SU-DHL-6 (cell line): ENCODE results near the gene MLN.

ENCODE experiments used
- H2AFZ ChIP-seq: fragments of 200-600 bp; sonication (generic); 2 replicates; pipeline ENCODE4 v1.6.1; 2014; ENCODE audit warnings: low read depth, mild to moderate bottlenecking, moderate library complexity, mixed read lengths, antibody characterized with exemption, low read length; ENCODE audit not compliant: severe bottlenecking
- H3F3A ChIP-seq: fragments of 200-600 bp; shearing (Covaris generic); 2 replicates; pipeline ENCODE4 v1.6.0; 2016; ENCODE audit warnings: antibody characterized with exemption, mild to moderate bottlenecking; ENCODE audit not compliant: insufficient read depth
- H3K27ac ChIP-seq: fragments of 200-600 bp; sonication (generic); 2 replicates; pipeline ENCODE4 v1.5.1; 2016; ENCODE audit warnings: low read depth, mild to moderate bottlenecking, low read length, moderate library complexity, mixed read lengths
- H3K27me3 ChIP-seq: fragments of 200-600 bp; sonication (generic), shearing (Covaris generic); 2 replicates; pipeline ENCODE4 v1.6.0; 2014; ENCODE audit warnings: mild to moderate bottlenecking, low read length
- H3K36me3 ChIP-seq: fragments of 200-600 bp; sonication (generic); 2 replicates; pipeline ENCODE4 v1.6.1; 2014; ENCODE audit warnings: mild to moderate bottlenecking, low read length, mixed read lengths
- H3K4me2 ChIP-seq: fragments of 300-600, 200-600 bp; shearing (Covaris generic), sonication (generic); 2 replicates; pipeline ENCODE4 v1.6.0; 2014; ENCODE audit warnings: low read length, low read depth, mild to moderate bottlenecking; ENCODE audit not compliant: poor library complexity, severe bottlenecking
- H3K4me3 ChIP-seq: fragments of 200-600 bp; sonication (generic); 2 replicates; pipeline ENCODE4 v1.5.1; 2014; ENCODE audit warnings: antibody characterized with exemption, low read length, mild to moderate bottlenecking, mixed read lengths; ENCODE audit not compliant: insufficient read depth, poor library complexity, severe bottlenecking
- H3K79me2 ChIP-seq: fragments of 200-600 bp; sonication (generic); 2 replicates; pipeline ENCODE4 v1.6.1; 2014; ENCODE audit warnings: mild to moderate bottlenecking, low read length, moderate library complexity; ENCODE audit not compliant: insufficient read depth
- H3K9ac ChIP-seq: fragments of 200-600 bp; sonication (generic); 2 replicates; pipeline ENCODE4 v1.7.0; 2014; ENCODE audit warnings: mild to moderate bottlenecking, low read length
- H3K9me2 ChIP-seq: fragments of 200-600 bp; sonication (generic); replicated peaks from 2 replicates; pipeline ENCODE4 v1.6.1; 2014; ENCODE audit warnings: low read length; ENCODE audit not compliant: insufficient read depth
- H3K9me3 ChIP-seq: fragments of 200-600 bp; sonication (generic); 2 replicates; pipeline ENCODE4 v1.6.1; 2014; ENCODE audit warnings: low read length, mixed read lengths; ENCODE audit not compliant: insufficient read depth
- H4K20me1 ChIP-seq: fragments of 200-600 bp; sonication (generic); 2 replicates; pipeline ENCODE4 v1.6.1; 2014; ENCODE audit warnings: low read depth, mild to moderate bottlenecking, antibody characterized with exemption, low read length, moderate library complexity, mixed read lengths
- CTCF ChIP-seq: fragments of 200-600 bp; sonication (generic); IDR thresholded peaks from one replicate; pipeline ENCODE4 v1.5.1; 2017; ENCODE audit warnings: antibody characterized with exemption, mild to moderate bottlenecking, low read length, moderate library complexity; ENCODE audit not compliant: insufficient read depth, poor library complexity, severe bottlenecking
- EZH2phosphoT487 ChIP-seq: fragments of 200-600 bp; sonication (generic), shearing (Covaris generic); conservative IDR thresholded peaks from 2 replicates; pipeline ENCODE4 v1.6.1; 2018; ENCODE audit warnings: mild to moderate bottlenecking, antibody characterized with exemption, low read length, moderate library complexity, mixed read lengths

The MLN gene

GRCh38 chr6:33830635-33831240 is 26.9 kb upstream of the MLN start:
- no peaks in the 10 kb centered on the region for H4K20me1 ChIP-seq
- H3K9ac ChIP-seq = no peak overlapping the region
- no peak overlapping the region for H3K4me2 ChIP-seq
- no peak overlapping the region for H3K27ac ChIP-seq
- no peaks in the 10 kb centered on the region for H3K9me3 ChIP-seq
- no peak overlapping the region for H2AFZ ChIP-seq
- H3K4me3 ChIP-seq = no peak overlapping the region
- H3F3A ChIP-seq = no peaks in the 10 kb centered on the region
- TF ChIP-seq CTCF (no peak), EZH2phosphoT487 (no peak)
- H3K27me3 ChIP-seq = no peaks in the 10 kb centered on the region
- no peaks in the 10 kb centered on the region for H3K9me2 ChIP-seq
- H3K79me2 ChIP-seq = no peaks in the 10 kb centered on the region
- no peaks in the 10 kb centered on the region for H3K36me3 ChIP-seq

- TF ChIP-seq CTCF (no peak), EZH2phosphoT487 (no peak)
- Histone ChIP-seq H3K27me3 (no peaks in the 10 kb centered on the region), H3K4me3 (no peak overlapping the region), H3K9me2 (no peaks in the 10 kb centered on the region), H4K20me1 (no peaks in the 10 kb centered on the region), H3F3A (no peaks in the 10 kb centered on the region), H3K4me2 (no peak overlapping the region), H3K79me2 (no peaks in the 10 kb centered on the region), H2AFZ (no peak overlapping the region), H3K27ac (no peak overlapping the region), H3K36me3 (no peaks in the 10 kb centered on the region), H3K9me3 (no peaks in the 10 kb centered on the region), H3K9ac (no peak overlapping the region)
Observed at GRCh38 chr6:33828764-33829731, 25.2 kb upstream of the MLN start.

- H3K79me2 ChIP-seq = no peaks in the 10 kb centered on the region
- no peak overlapping the region for H2AFZ ChIP-seq
- no peaks in the 10 kb centered on the region for H4K20me1 ChIP-seq
- H3K4me3 ChIP-seq = no peak overlapping the region
- no peaks in the 10 kb centered on the region for H3F3A ChIP-seq
- no peak overlapping the region for H3K9ac ChIP-seq
- TF ChIP-seq EZH2phosphoT487 = no peak
- no peak for TF ChIP-seq CTCF
- H3K36me3 ChIP-seq = no peaks in the 10 kb centered on the region
- H3K27me3 ChIP-seq = no peaks in the 10 kb centered on the region
- no peaks in the 10 kb centered on the region for H3K9me3 ChIP-seq
- no peaks in the 10 kb centered on the region for H3K9me2 ChIP-seq
- no peak overlapping the region for H3K27ac ChIP-seq
- H3K4me2 ChIP-seq = no peak overlapping the region
Observed at GRCh38 chr6:33828452-33828763, 24.6 kb upstream of the MLN start.
